IMR-90 (cell line): Measurements from ENCODE around the gene NOC2L. TPM values are rescaled to one million over a fixed set of nuclear protein-coding genes. Genes with fewer than 3 reads are reported as not detected.

Experiments used
- ATAC-seq: fragments of 200-7000 bp; cut with Tn5 transposase; 2 replicates; pipeline ENCODE4 v1.9.1; 2020; ENCODE audit warnings: low read depth, mild to moderate bottlenecking, moderate library complexity
- BruUV-seq: library from RNA; stranded (reverse); fragments of 400-500 nt; replicated peaks from 2 replicates; lab custom pipeline; 2021; lab: Mats Ljungman, UMichigan
- CTCF ChIA-PET: fragments of 300-600 bp; formaldehyde crosslinking; extraction: SDS; loops from one replicate; lab custom pipeline; 2021; ENCODE audit warnings: antibody characterized with exemption; lab: Yijun Ruan, JAX
- POLR2A ChIA-PET: fragments of 300-600 bp; sonication (Branson Sonifier 250); formaldehyde crosslinking; loops from one replicate; lab custom pipeline; 2022; ENCODE audit warnings: antibody characterized with exemption; ENCODE audit not compliant: unreplicated experiment; lab: Charles Lee
- DNase-seq: peaks from one replicate; pipeline ENCODE4 v3.0.0; 2013
- H2AFZ ChIP-seq: replicated peaks from 2 replicates; pipeline ENCODE3; 2013; ENCODE audit warnings: low read length, mild to moderate bottlenecking; ENCODE audit not compliant: poor library complexity
- H2AK5ac ChIP-seq: 2 replicates; pipeline ENCODE4 v1.6.1; 2013; ENCODE audit warnings: low read depth, low read length, inconsistent platforms
- H2AK9ac ChIP-seq: replicated peaks from 2 replicates; pipeline ENCODE3; 2013; ENCODE audit warnings: mild to moderate bottlenecking, low read depth, low read length, moderate library complexity; ENCODE audit not compliant: poor library complexity
- H2BK120ac ChIP-seq: 2 replicates; pipeline ENCODE4 v1.6.1; 2013; ENCODE audit warnings: low read depth, low read length, inconsistent platforms
- H2BK15ac ChIP-seq: 3 replicates; pipeline ENCODE4 v1.6.1; 2013; ENCODE audit warnings: low read depth, low read length, inconsistent platforms
- H2BK20ac ChIP-seq: 2 replicates; pipeline ENCODE4 v1.6.1; 2013; ENCODE audit warnings: low read depth, mild to moderate bottlenecking, inconsistent platforms, low read length, moderate library complexity
- H2BK5ac ChIP-seq: 2 replicates; pipeline ENCODE4 v1.6.1; 2013; ENCODE audit warnings: mild to moderate bottlenecking, low read depth, low read length, inconsistent platforms; ENCODE audit not compliant: poor library complexity, severe bottlenecking
- H3K14ac ChIP-seq: replicated peaks from 2 replicates; pipeline ENCODE4 v1.6.1; 2013; ENCODE audit warnings: low read depth, low read length, inconsistent platforms
- H3K18ac ChIP-seq: 2 replicates; pipeline ENCODE4 v1.6.1; 2013; ENCODE audit warnings: low read depth, low read length, control low read depth
- H3K23ac ChIP-seq: 2 replicates; pipeline ENCODE4 v1.6.1; 2013; ENCODE audit warnings: low read depth, low read length, inconsistent platforms
- H3K27ac ChIP-seq: 2 replicates; pipeline ENCODE4 v1.5.1; 2013; ENCODE audit warnings: mild to moderate bottlenecking, control low read depth, low read length; ENCODE audit not compliant: insufficient read depth
- H3K27me3 ChIP-seq: 2 replicates; pipeline ENCODE4 v1.6.1; 2013; ENCODE audit warnings: low read length; ENCODE audit not compliant: control insufficient read depth, insufficient read depth
- H3K36me3 ChIP-seq: 2 replicates; pipeline ENCODE4 v1.6.1; 2013; ENCODE audit warnings: low read length, mixed read lengths; ENCODE audit not compliant: control insufficient read depth, insufficient read depth
- H3K4ac ChIP-seq: 2 replicates; pipeline ENCODE4 v1.6.1; 2013; ENCODE audit warnings: low read depth, low read length, inconsistent platforms
- H3K4me1 ChIP-seq: 2 replicates; pipeline ENCODE4 v1.6.1; 2013; ENCODE audit warnings: low read length, mixed read lengths; ENCODE audit not compliant: control insufficient read depth, insufficient read depth
- H3K4me2 ChIP-seq: 2 replicates; pipeline ENCODE4 v1.6.1; 2013; ENCODE audit warnings: low read depth, mild to moderate bottlenecking, control low read depth, low read length, moderate library complexity
- H3K4me3 ChIP-seq: 2 replicates; pipeline ENCODE4 v1.5.1; 2013; ENCODE audit warnings: low read depth, mild to moderate bottlenecking, control low read depth, low read length, moderate library complexity; ENCODE audit not compliant: insufficient read depth
- H3K56ac ChIP-seq: 2 replicates; pipeline ENCODE4 v1.6.1; 2013; ENCODE audit warnings: low read length, inconsistent platforms; ENCODE audit not compliant: insufficient read depth; ENCODE audit errors: extremely low read depth
- H3K79me1 ChIP-seq, 2 experiments: 2 replicates each; pipeline ENCODE4 v1.6.1; 2013; ENCODE audit warnings: low read length in 2 of 2, inconsistent platforms in 1 of 2, low read depth in 1 of 2
- H3K9ac ChIP-seq: 2 replicates; pipeline ENCODE4 v1.6.1; 2013; ENCODE audit warnings: low read depth, low read length, control low read depth
- H3K9me1 ChIP-seq: 2 replicates; pipeline ENCODE4 v1.6.1; 2013; ENCODE audit warnings: low read length, inconsistent platforms; ENCODE audit not compliant: insufficient read depth
- H3K9me3 ChIP-seq: 2 replicates; pipeline ENCODE4 v1.6.1; 2013; ENCODE audit warnings: low read length; ENCODE audit not compliant: control insufficient read depth, insufficient read depth
- H4K20me1 ChIP-seq: 2 replicates; pipeline ENCODE4 v1.6.1; 2013; ENCODE audit warnings: low read length, inconsistent platforms; ENCODE audit not compliant: insufficient read depth
- H4K5ac ChIP-seq: 2 replicates; pipeline ENCODE4 v1.6.1; 2013; ENCODE audit warnings: mild to moderate bottlenecking, low read depth, low read length, control low read depth
- H4K8ac ChIP-seq, 2 experiments: 2 replicates each; pipeline ENCODE4 v1.6.1; 2013; ENCODE audit warnings: low read depth in 2 of 2, low read length in 2 of 2, control low read depth in 1 of 2, inconsistent platforms in 1 of 2
- H4K91ac ChIP-seq: 2 replicates; pipeline ENCODE4 v1.6.1; 2013; ENCODE audit warnings: low read depth, low read length, inconsistent platforms; ENCODE audit not compliant: insufficient read depth
- BHLHE40 ChIP-seq: fragments of 150-350 bp; IDR thresholded peaks from 2 replicates; pipeline ENCODE4 v1.6.1; 2016; ENCODE audit warnings: mild to moderate bottlenecking, low read depth, low read length
- CHD1 ChIP-seq: IDR thresholded peaks from 2 replicates; pipeline ENCODE4 v1.6.1; 2012; ENCODE audit warnings: low read depth, low read length, improper control_type of control experiment
- MAFK ChIP-seq: IDR thresholded peaks from 2 replicates; pipeline ENCODE4 v1.6.1; 2012; ENCODE audit warnings: low read depth, low read length, improper control_type of control experiment
- MXI1 ChIP-seq: IDR thresholded peaks from 2 replicates; pipeline ENCODE4 v1.6.1; 2012; ENCODE audit warnings: low read depth, mild to moderate bottlenecking, low read length, moderate library complexity, borderline replicate concordance
- RFX5 ChIP-seq: IDR thresholded peaks from 2 replicates; pipeline ENCODE4 v1.8.0; 2012; ENCODE audit warnings: low read depth, mild to moderate bottlenecking, low read length, moderate library complexity
- SMC3 ChIP-seq: fragments of 150-350 bp; IDR thresholded peaks from 2 replicates; pipeline ENCODE4 v1.6.1; 2016; ENCODE audit warnings: low read depth, mild to moderate bottlenecking, antibody characterized with exemption, low read length, moderate library complexity
- USF2 ChIP-seq: fragments of 150-350 bp; IDR thresholded peaks from 2 replicates; pipeline ENCODE4 v1.6.1; 2017; ENCODE audit warnings: mild to moderate bottlenecking, antibody characterized with exemption, low read length, low read depth
- WGBS, 2 experiments: methylation state at CpG; one replicate each; pipeline versions ENCODE4 v1.1.5 to v1.1.7; 2013; ENCODE audit warnings: missing lambda C conversion rate in 2 of 2; ENCODE audit not compliant: insufficient read length in 1 of 2; ENCODE audit errors: extremely low coverage in 2 of 2; 5-methylcytosine and 5-hydroxymethylcytosine counted together
- dilution Hi-C: fragments of 300-500 bp; cut with HindIII; formaldehyde crosslinking; loops from one replicate; pipeline ENCODE4 v1.14.3; 2018; ENCODE audit warnings: low sequenced_read_pairs; ENCODE audit not compliant: unreplicated experiment
- in situ Hi-C: fragments of 300-500 bp; cut with MboI; formaldehyde crosslinking; loops from 3 replicates; pipeline ENCODE4 v1.14.3; 2019; ENCODE audit warnings: low sequenced_read_pairs, inconsistent platforms, mixed read lengths
- intact Hi-C: fragments of 100-400 bp; cut with micrococcal nuclease; formaldehyde crosslinking; loops from 2 replicates; pipeline ENCODE4 v1.10.0; 2022
- polyA plus RNA-seq, 3 experiments: library from polyadenylated mRNA; depleted of rRNA; stranded (reverse); fragments of >200 nt; gene quantifications; 2 replicates each; pipeline ENCODE4 v1.2.3, GENCODE V29; 2012; ENCODE audit warnings: low replicate concordance in 1 of 3
- total RNA-seq: library from RNA; depleted of rRNA; stranded (reverse); fragments of >200 nt; gene quantifications from 2 replicates; pipeline ENCODE4 v1.2.3, GENCODE V29; 2012

The NOC2L gene
- total and polyA plus RNA-seq, 2 of the 4 experiments (the other 2 are of a cell fraction): 74.2 to 106 TPM

GRCh38 chr1:931380-932172 is 27.5 kb downstream of the NOC2L start:
- no peak overlapping the region for H2AK9ac ChIP-seq
- H2AFZ ChIP-seq: no peak overlapping the region
- peaks cover 6% of the 10 kb centered on the region; the same call in 1 of the 2 replicates for H4K20me1 ChIP-seq
- H2BK120ac ChIP-seq: no peak overlapping the region
- dilution Hi-C loops (no loop called here), in situ Hi-C loops (no loop called here), intact Hi-C loops (no loop called here)
- H2BK15ac ChIP-seq: no peak overlapping the region
- no peaks in the 10 kb centered on the region for H3K4me1 ChIP-seq
- TF ChIP-seq SMC3 (no peak), MAFK (no peak), USF2 (no peak), RFX5 (no peak), CHD1 (no peak), BHLHE40 (no peak), MXI1 (no peak)
- H4K8ac ChIP-seq: no peak overlapping the region
- H3K9ac ChIP-seq: no peak overlapping the region
- no peaks in the 10 kb centered on the region for H3K9me3 ChIP-seq
- ChIA-PET POLR2A (interaction anchor here (0.5 kb wide), 1 partner anchor 823 kb away, joined by 8 read pairs; no protein-coding TSS in a partner anchor), CTCF (no interaction called here)
- 82% methylated on average over 8 of the region's 15 CpGs; no CpG with 5 or more reads in 1 of the 2 experiments for WGBS, 2 experiments
- ATAC-seq (no peak), DNase-seq (no peak)
- no peak overlapping the region for H2BK5ac ChIP-seq
- H3K4me3 ChIP-seq: no peak overlapping the region
- no peak overlapping the region for H2BK20ac ChIP-seq
- H3K14ac ChIP-seq: no peak overlapping the region
- H3K4ac ChIP-seq: no peak overlapping the region
- BruUV-seq: no TSS peak
- H2AK5ac ChIP-seq: no peak overlapping the region
- no peak overlapping the region for H3K27ac ChIP-seq
- H4K5ac ChIP-seq: no peak overlapping the region
- no peaks in the 10 kb centered on the region for H3K27me3 ChIP-seq
- H3K18ac ChIP-seq: no peak overlapping the region
- H3K9me1 ChIP-seq: no peaks in the 10 kb centered on the region
- no peak overlapping the region for H3K23ac ChIP-seq
- no peak overlapping the region for H3K4me2 ChIP-seq
- no peak overlapping the region for H4K91ac ChIP-seq
- H3K79me1 ChIP-seq: no peaks in the 10 kb centered on the region; a peak in 1 of 4 replicates
- H3K36me3 ChIP-seq: peaks cover 9% of the 10 kb centered on the region
- H3K56ac ChIP-seq: no peak overlapping the region
